NCI-H526 (cell line): ENCODE results near the gene ENOX2.

Experiments
- DNase-seq, 2 experiments: peaks; one replicate each; lab custom pipeline; 2025; lab: John Stamatoyannopoulos, UW

The ENOX2 gene

GRCh38 chrX:130879869-130880268, 23.1 kb downstream of the ENOX2 start:
- DNase-seq = no peak

DNA sequence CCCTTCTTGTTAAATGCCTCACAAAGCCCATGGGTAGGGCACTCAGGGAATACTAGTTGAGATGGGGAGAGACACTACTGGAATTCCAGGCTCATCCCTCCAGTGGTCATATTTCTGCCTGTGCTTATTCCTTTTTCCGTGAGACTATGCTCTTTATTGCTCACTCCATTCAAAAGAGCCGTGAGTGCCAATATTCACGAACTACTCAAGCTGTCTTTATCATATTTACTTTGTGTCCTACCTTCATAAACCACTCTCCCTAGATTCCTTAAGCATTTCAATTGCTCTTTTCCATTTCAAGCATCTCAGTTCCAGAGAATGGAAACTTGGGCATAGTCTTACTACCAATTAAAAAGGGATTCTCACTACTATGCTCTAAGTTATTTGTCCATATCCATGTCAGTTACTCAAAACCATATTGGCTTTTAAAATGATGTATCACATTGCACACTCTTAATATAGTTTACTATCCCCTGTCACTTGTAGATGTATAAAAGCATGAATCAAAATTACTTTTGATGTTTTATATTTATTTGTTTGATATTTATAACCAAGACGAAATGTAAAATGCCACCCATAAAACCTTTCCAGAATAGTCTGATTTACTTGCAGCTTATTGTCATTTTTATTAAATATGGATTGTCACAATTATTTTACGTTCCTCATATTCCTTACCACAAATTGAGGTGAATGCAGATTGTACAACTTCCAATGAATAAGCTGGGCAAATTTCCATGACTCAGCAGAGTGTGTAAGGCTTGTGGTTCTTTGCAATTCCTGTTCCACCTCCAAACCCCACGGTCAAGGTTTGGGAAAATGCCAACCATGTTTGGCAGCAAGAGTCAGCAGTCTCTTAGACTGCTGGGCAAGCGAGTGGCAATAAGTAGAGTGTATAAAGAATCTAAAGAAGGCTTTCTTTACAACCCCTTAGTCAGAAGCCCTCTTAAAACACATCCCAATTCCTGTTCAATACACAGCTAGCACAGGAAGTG, 24.4 kb downstream of the ENOX2 start:
- no peak for DNase-seq

DNA sequence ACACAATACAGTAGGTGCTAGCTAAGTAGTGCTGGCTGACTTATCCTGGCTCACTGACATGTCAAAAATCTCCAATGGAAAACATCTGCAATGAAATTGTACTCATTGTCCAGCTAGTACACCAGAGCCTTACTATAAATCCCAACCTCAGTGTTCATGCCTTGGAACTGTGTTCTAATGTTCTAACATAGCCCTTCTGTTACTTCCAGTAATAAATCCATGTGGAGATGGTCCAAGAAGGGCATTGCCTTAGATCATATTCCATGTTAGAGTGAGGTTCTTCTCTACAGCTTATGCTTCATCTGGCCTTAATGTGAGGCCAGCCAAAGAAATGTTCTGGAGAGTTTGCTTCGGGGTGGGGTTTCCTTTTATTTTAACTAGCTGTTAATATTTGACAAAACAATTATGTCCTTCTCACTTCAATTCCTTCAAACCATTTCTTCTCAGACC, 25.1 kb downstream of the ENOX2 start:
- DNase-seq = no peak

- no peak for DNase-seq
Measured at GRCh38 chrX:130876226-130876625, 26.8 kb downstream of the ENOX2 start.

DNA sequence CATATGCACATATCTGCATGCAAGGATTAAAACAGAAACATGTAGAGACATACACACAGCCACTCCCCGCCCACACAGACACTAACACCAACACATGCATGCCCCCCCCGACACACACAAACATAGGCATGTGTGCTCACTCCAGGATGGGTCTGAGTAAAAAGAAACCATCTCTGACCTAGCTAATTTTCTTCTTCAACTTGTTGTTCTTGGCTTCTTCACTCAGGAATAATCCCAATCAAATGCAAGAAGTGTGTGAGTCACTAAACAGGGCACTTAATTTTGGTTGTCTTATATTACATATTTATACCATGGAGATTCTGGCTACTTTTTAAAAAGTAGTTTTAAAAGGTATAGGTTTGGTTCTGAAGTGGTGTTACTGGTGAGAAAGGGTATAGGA, 28.3 kb downstream of the ENOX2 start:
- DNase-seq = no peak

DNA sequence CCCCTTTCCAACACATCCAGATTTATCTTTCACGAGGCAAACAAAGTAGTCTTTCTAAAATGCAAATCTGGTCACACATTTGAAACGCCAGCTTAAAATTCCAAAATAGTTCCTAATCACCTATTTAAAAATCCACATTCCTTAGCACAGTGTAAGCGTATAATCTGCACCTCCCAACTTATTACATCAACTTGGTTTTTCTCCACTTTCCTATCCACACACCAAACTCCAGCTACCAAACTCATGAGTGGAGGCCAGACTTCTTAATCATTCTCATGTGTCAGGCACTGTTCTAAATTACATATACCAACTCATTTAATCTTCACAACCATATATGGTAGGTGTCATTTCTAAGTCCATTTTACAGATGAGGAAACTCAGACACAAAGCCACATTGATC, 33.8 kb downstream of the ENOX2 start:
- DNase-seq = no peak

GRCh38 chrX:130861462-130861861, 41.5 kb downstream of the ENOX2 start:
- no peak for DNase-seq

DNA sequence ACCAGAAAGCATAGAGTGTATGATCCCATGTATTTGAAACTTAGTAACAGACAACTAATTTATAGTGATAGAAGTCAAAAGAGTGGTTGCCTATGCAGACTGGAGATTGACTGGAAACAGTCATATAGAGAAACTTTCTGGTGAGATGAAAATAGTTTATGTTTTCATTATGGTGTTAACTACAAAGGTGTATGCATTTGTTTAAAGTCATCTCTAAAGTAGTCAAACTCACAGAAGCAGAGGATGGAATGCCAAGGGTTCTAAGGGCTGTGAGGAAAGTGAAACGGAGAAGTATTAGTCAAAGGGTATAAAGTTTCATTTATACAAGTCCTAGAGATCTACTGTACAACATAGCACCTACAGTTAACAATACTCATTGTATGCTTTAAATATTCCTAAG, 45.8 kb downstream of the ENOX2 start:
- DNase-seq = no peak

DNA sequence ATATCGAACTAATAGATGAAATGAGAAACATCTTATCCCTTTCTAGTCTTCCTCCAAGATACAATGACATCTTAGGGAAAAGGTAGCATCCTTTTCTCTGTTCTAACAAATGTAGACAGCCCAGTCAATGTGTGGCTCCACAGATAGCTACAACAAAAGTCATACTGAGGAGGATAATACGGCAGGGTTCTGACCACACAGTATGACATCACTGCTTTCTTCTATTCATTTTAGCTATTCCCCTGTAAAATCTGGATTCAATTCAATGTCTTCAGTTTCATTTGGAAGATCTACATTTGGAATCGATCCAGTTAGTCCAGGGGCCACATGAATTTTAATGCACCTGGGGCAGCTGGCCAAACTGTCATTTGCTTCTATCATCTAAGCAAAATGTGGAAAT, 51.4 kb downstream of the ENOX2 start:
- DNase-seq = no peak

DNA sequence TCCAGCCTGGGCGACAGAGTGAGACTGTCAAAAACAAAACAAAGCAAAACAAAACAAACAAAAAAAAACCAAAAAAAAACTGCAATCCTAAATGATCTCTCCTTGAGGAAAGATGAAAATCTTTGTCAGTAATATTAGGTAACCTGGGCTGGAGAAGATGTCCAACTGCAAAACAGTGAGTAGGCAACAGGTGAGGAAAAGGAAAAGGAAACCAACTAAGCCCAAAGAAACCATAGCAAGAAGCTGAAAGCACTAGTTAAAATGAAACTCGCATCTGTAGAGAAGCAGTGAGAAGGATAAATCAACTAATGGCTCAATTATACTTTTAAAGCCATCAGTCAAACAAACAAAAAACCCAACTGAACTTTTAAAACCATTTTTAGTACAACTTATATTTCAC, 54.2 kb downstream of the ENOX2 start:
- no peak for DNase-seq

- DNase-seq = no peak
Measured at GRCh38 chrX:130846746-130847145, 56.3 kb downstream of the ENOX2 start.

GRCh38 chrX:130841776-130842175, 61.2 kb downstream of the ENOX2 start:
- no peak for DNase-seq

GRCh38 chrX:130840345-130840744, 62.7 kb downstream of the ENOX2 start:
- no peak for DNase-seq

DNA sequence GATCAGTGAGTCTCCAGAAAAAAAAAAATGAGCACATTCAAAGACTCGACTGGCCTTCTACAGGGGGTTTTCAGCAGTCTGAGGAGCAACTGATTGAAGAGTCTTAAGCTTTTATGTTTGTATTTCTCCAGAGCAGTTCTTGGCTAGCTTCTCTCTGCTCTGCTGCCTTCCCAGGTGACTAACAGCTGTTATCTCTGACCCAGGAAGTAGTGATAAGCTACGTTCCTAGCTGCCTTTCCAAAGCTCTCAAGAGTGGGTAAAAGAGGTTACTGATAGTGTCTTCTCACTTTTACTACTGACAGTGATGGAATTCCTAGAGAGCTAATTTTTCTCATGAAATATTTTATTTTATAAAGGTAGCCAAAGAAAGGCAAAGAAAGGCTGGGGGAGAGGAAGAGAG, 66.6 kb downstream of the ENOX2 start:
- DNase-seq = no peak

- no peak for DNase-seq
Measured at GRCh38 chrX:130834830-130835229, 68.2 kb downstream of the ENOX2 start.

DNA sequence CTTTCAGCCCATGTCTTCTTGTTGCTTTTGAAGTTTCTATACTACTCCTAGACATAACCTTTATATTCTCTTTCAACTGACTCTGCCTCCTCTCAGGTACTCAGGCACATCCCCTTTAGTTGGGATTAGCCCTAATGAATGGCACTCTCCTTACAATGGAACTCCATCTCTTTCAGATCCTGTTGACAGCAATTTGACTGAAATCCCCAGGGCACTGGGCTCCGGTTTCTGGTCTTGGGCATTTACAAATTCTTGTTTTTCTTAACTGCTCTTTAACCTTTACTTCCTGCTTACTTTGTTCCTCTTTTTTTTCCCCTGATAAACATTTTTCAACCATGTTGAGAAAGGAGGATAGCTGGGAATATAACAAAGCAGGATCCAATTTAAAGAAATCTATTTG, 68.9 kb downstream of the ENOX2 start:
- peak in 1 of 2 experiments; percentile 27 for DNase-seq

GRCh38 chrX:130831347-130831722, 71.7 kb downstream of the ENOX2 start:
- no peak for DNase-seq

- DNase-seq = no peak
Measured at GRCh38 chrX:130830599-130831346, 72.2 kb downstream of the ENOX2 start.

- no peak for DNase-seq
Measured at GRCh38 chrX:130829526-130830515, 73.2 kb downstream of the ENOX2 start.

DNA sequence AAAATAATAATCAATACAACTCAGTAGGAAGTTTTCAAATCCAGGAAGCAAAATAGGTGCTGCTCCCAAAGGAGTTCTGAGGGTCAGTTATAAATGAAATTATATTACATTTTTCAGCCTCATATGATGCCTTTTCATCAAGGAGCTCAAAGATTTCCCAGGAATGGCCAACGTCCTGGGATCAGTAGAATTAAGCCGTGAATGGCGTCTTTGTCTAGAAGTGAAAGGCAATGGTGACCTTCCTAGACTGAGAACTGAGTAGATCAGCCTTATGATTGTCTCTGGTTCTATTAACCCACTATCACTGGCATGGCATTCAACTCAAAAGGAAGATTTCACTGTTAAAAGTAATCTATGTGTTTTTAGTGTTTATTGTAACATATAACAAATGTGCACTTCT, 74.4 kb downstream of the ENOX2 start:
- no peak for DNase-seq

DNA sequence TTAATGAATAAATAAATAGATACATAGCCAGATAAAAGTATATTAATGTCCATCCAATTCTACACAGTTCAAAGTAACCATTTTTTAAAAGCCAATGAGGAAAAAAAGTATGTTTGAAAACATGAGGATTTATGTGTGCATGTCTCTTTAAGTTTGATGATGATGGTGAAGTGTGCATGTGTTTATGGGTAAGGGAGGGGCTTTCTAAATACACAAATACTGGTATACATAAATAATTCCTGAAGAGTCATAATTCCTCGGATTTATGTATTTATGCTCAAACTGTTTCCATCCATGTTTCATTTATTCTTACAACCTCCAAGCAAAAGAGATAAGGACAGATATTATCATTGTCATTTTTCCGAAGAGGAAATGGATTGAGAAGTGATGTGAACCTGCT, 75.4 kb downstream of the ENOX2 start:
- DNase-seq = no peak

- DNase-seq = no peak
Measured at GRCh38 chrX:130826249-130826648, 76.8 kb downstream of the ENOX2 start.
